ENCODE results near the gene KLK3. TPM values are rescaled to one million over a fixed set of nuclear protein-coding genes. Genes with fewer than 3 reads are reported as not detected.

KLK3 gene
- total and polyA plus RNA-seq, 8 donors = 0.05 to 0.27 TPM; not detected in 6

DNA sequence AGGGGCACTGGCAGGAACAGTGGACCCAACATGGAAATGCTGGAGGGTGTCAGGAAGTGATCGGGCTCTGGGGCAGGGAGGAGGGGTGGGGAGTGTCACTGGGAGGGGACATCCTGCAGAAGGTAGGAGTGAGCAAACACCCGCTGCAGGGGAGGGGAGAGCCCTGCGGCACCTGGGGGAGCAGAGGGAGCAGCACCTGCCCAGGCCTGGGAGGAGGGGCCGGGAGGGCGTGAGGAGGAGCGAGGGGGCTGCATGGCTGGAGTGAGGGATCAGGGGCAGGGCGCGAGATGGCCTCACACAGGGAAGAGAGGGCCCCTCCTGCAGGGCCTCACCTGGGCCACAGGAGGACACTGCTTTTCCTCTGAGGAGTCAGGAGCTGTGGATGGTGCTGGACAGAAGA lies 22.6 kb downstream of the KLK3 start:
- intact Hi-C loops (cut with DNase I) = no loop called here
- FAIRE-seq (no peak), ATAC-seq (no peak), DNase-seq (peak in 1 of 6 donors; percentile 63)
- no peak overlapping the region for H3K4me3 ChIP-seq
- WGBS, 2 donors = 49 to 50% methylated on average over 8 of the region's 8 CpGs
- H3K36me3 ChIP-seq = no peaks in the 10 kb centered on the region
- TF ChIP-seq, protein P1, sequence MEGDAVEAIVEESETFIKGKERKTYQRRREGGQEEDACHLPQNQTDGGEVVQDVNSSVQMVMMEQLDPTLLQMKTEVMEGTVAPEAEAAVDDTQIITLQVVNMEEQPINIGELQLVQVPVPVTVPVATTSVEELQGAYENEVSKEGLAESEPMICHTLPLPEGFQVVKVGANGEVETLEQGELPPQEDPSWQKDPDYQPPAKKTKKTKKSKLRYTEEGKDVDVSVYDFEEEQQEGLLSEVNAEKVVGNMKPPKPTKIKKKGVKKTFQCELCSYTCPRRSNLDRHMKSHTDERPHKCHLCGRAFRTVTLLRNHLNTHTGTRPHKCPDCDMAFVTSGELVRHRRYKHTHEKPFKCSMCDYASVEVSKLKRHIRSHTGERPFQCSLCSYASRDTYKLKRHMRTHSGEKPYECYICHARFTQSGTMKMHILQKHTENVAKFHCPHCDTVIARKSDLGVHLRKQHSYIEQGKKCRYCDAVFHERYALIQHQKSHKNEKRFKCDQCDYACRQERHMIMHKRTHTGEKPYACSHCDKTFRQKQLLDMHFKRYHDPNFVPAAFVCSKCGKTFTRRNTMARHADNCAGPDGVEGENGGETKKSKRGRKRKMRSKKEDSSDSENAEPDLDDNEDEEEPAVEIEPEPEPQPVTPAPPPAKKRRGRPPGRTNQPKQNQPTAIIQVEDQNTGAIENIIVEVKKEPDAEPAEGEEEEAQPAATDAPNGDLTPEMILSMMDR (IDR thresholded peaks at IDR 0.05) = no peak
- no peaks in the 10 kb centered on the region for H3K4me1 ChIP-seq
- no peak overlapping the region for H3K27ac ChIP-seq
- H3K9me3 ChIP-seq = no peaks in the 10 kb centered on the region
- H3K27me3 ChIP-seq = no peaks in the 10 kb centered on the region

- Histone ChIP-seq H3K27me3 (no peaks in the 10 kb centered on the region), H3K4me3 (no peak overlapping the region), H3K36me3 (no peaks in the 10 kb centered on the region), H3K4me1 (no peaks in the 10 kb centered on the region), H3K27ac (no peak overlapping the region), H3K9me3 (no peaks in the 10 kb centered on the region)
- ATAC-seq (no peak), FAIRE-seq (no peak), DNase-seq (no peak)
- intact Hi-C loops (cut with DNase I) = no loop called here
- WGBS, 2 donors = 46 to 63% methylated on average over 5 of the region's 5 CpGs
- TF ChIP-seq, protein P1 (IDR thresholded peaks at IDR 0.05) = no peak
Observed at GRCh38 chr19:50878851-50879250, 24.1 kb downstream of the KLK3 start.

DNA sequence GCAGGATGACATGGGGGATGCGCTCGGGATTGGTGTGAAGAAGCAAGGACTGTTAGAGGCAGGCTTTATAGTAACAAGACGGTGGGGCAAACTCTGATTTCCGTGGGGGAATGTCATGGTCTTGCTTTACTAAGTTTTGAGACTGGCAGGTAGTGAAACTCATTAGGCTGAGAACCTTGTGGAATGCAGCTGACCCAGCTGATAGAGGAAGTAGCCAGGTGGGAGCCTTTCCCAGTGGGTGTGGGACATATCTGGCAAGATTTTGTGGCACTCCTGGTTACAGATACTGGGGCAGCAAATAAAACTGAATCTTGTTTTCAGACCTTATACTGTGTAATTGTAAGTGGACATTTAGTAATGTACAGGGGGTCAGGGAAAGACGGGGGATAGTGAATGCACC lies 25.5 kb downstream of the KLK3 start:
- ATAC-seq (peak in 1 of 4 donors; percentile 34), FAIRE-seq (no peak), DNase-seq (no peak)
- no peaks in the 10 kb centered on the region for H3K27me3 ChIP-seq
- H3K9me3 ChIP-seq = no peaks in the 10 kb centered on the region
- 50 to 54% methylated on average over 5 of the region's 5 CpGs for WGBS, 2 donors
- no peaks in the 10 kb centered on the region for H3K4me1 ChIP-seq
- H3K4me3 ChIP-seq = no peak overlapping the region
- no peaks in the 10 kb centered on the region for H3K36me3 ChIP-seq
- intact Hi-C loops (cut with DNase I) = no loop called here
- H3K27ac ChIP-seq = no peak overlapping the region
- TF ChIP-seq, protein P1 (IDR thresholded peaks at IDR 0.05) = no peak

GRCh38 chr19:50882188-50882587 lies 27.5 kb downstream of the KLK3 start:
- no peaks in the 10 kb centered on the region for H3K9me3 ChIP-seq
- no peak overlapping the region for H3K4me3 ChIP-seq
- intact Hi-C loops (cut with DNase I) = no loop called here
- H3K27ac ChIP-seq = no peak overlapping the region
- FAIRE-seq (no peak), DNase-seq (no peak), ATAC-seq (no peak)
- no peaks in the 10 kb centered on the region for H3K36me3 ChIP-seq
- TF ChIP-seq, protein P1 (IDR thresholded peaks at IDR 0.05) = no peak
- no peaks in the 10 kb centered on the region for H3K27me3 ChIP-seq
- 56 to 66% methylated on average over 3 of the region's 3 CpGs for WGBS, 2 donors
- no peaks in the 10 kb centered on the region for H3K4me1 ChIP-seq

DNA sequence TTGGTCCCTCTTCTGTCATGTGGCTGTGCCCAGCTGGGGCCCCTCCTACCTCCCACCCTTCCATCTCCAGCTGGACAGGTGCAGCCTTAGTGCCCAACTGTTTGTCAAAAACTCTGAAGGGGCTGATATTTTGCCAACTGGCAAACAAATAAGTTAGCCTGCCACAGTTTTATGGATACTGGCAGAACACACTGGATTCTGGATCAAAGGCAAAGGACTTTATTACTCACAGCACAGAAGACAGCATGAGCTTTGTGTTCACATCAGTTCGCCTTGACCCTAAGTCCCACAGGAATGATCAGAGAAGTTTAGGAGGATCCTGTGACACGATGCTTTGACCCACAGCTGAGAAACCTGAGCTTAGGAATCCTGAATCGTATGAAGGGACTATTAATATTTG lies 34.9 kb downstream of the KLK3 start:
- Histone ChIP-seq H3K9me3 (no peaks in the 10 kb centered on the region), H3K27ac (no peak overlapping the region), H3K36me3 (no peaks in the 10 kb centered on the region), H3K4me1 (no peaks in the 10 kb centered on the region), H3K4me3 (no peak overlapping the region), H3K27me3 (no peaks in the 10 kb centered on the region)
- 33 to 35% methylated on average over 3 of the region's 3 CpGs for WGBS, 2 donors
- intact Hi-C loops (cut with DNase I) = no loop called here
- DNase-seq = no peak
- no peak for FAIRE-seq
- ATAC-seq = peak in 1 of 4 donors; percentile 72
- TF ChIP-seq, protein P1 (IDR thresholded peaks at IDR 0.05) = no peak

Data from pancreas (tissue), 10 donors.